Measurements from ENCODE around the gene CERKL. TPM values are rescaled to one million over a fixed set of nuclear protein-coding genes. Genes with fewer than 3 reads are reported as not detected.

Gene CERKL
- total RNA-seq, 2 donors from 2014 or later = 0.07 TPM; not detected in 1

Other genes with a start within 250 kb of the CERKL start
- 10 to 100 TPM; 47.3 to 47.5 TPM for gene ITGA4, start 199.7 kb downstream of the CERKL start, total RNA-seq
- gene NEUROD1, start 23.4 kb upstream of the CERKL start, total RNA-seq = not detected
- 10 to 100 TPM; 52.1 to 60.1 TPM for gene ITPRID2, start 234.6 kb upstream of the CERKL start, total RNA-seq